HepG2 (cell line): ENCODE measurements around the gene GCN1. TPM values are rescaled to one million over a fixed set of nuclear protein-coding genes. Genes with fewer than 3 reads are reported as not detected.

ENCODE experiments used
- ATAC-seq: fragments of 200-7000 bp; cut with Tn5 transposase; 3 replicates; pipeline ENCODE4 v1.9.1; 2020; ENCODE audit warnings: mild to moderate bottlenecking, moderate library complexity
- BruUV-seq: library from RNA; stranded (reverse); fragments of 400-500 nt; replicated peaks from 2 replicates; lab custom pipeline; 2021; lab: Mats Ljungman, UMichigan
- CTCF ChIA-PET: fragments of 300-600 bp; formaldehyde crosslinking; extraction: SDS; loops from one replicate; lab custom pipeline; 2021; ENCODE audit warnings: low total read pairs, inconsistent platforms, low intra/inter-chr PET ratio; lab: Yijun Ruan, JAX
- POLR2A ChIA-PET: fragments of 350-600 bp; sonication (Branson Sonifier 250); formaldehyde crosslinking; loops from one replicate; lab custom pipeline; 2020; ENCODE audit warnings: antibody characterized with exemption, inconsistent platforms; lab: Yijun Ruan, JAX
- DNase-seq: peaks from one replicate; pipeline ENCODE4 v3.0.0-alpha.2; 2015; ENCODE audit warnings: low spot score
- FAIRE-seq: peaks from 3 replicates; lab custom pipeline; 2011; peaks lifted over from hg19 to GRCh38; lab: Jason Lieb, UNC
- H2AFZ ChIP-seq: one replicate; pipeline ENCODE4 v1.6.1; 2011; ENCODE audit warnings: low read length, inconsistent platforms
- H3K27ac ChIP-seq: fragments of 300-600 bp; 3 replicates; pipeline ENCODE4 v1.8.0; 2011; ENCODE audit warnings: mixed run types, mild to moderate bottlenecking, mixed read lengths, low read length, inconsistent platforms; ENCODE audit not compliant: insufficient read depth; ENCODE audit errors: extremely low read length
- H3K27me3 ChIP-seq, 2 experiments: fragments of 200-600 bp in 1 of 2; 2 replicates in 1 of 2; 3 replicates in 1 of 2; pipeline versions ENCODE4 v1.6.0 to v1.8.0; 2011; ENCODE audit warnings: low read length in 2 of 2, mild to moderate bottlenecking in 2 of 2, moderate library complexity in 2 of 2, inconsistent platforms in 1 of 2; ENCODE audit not compliant: insufficient read depth in 2 of 2, control insufficient read depth in 1 of 2
- H3K36me3 ChIP-seq, 2 experiments: fragments of 200-600 bp in 1 of 2; replicated peaks in 1 of 2; 2 replicates in 1 of 2; 3 replicates in 1 of 2; pipeline versions ENCODE4 v1.5.1 to v1.8.0; 2011; ENCODE audit warnings: low read length in 2 of 2, inconsistent platforms in 1 of 2; ENCODE audit not compliant: insufficient read depth in 2 of 2, control insufficient read depth in 1 of 2
- H3K4me1 ChIP-seq: 2 replicates; pipeline ENCODE4 v1.5.1; 2012; ENCODE audit warnings: low read length, inconsistent platforms; ENCODE audit not compliant: insufficient read depth
- H3K4me2 ChIP-seq: 2 replicates; pipeline ENCODE4 v1.6.0; 2011; ENCODE audit warnings: low read depth, low read length, inconsistent platforms
- H3K4me3 ChIP-seq, 3 experiments: fragments of 200-600 bp in 1 of 3; sonication (generic), shearing (Covaris generic) in 1 of 3; replicated peaks in 1 of 3; 2 replicates each; pipeline ENCODE4 v1.5.1; 2011 to 2016; ENCODE audit warnings: low read length in 3 of 3, inconsistent platforms in 2 of 3, low read depth in 2 of 3, mild to moderate bottlenecking in 2 of 3, control low read depth in 1 of 3, mixed read lengths in 1 of 3; ENCODE audit not compliant: insufficient read depth in 1 of 3
- H3K79me2 ChIP-seq: one replicate; pipeline ENCODE4 v1.6.1; 2011; ENCODE audit warnings: low read length, inconsistent platforms; ENCODE audit not compliant: insufficient read depth
- H3K9ac ChIP-seq: 2 replicates; pipeline ENCODE4 v1.6.0; 2011; ENCODE audit warnings: mild to moderate bottlenecking, low read depth, low read length, inconsistent platforms; ENCODE audit not compliant: insufficient read depth
- H3K9me3 ChIP-seq: 2 replicates; pipeline ENCODE4 v1.5.1; 2012; ENCODE audit warnings: mild to moderate bottlenecking, low read length
- H4K20me1 ChIP-seq: 2 replicates; pipeline ENCODE4 v1.6.0; 2011; ENCODE audit warnings: inconsistent platforms, mild to moderate bottlenecking, low read length, moderate library complexity; ENCODE audit not compliant: insufficient read depth
- ELK4 ChIP-seq: sonication (generic); formaldehyde crosslinking; IDR thresholded peaks from 2 replicates; pipeline ENCODE4 v1.9.0; 2021; ENCODE audit warnings: missing genetic modification reagents, borderline replicate concordance
- HES4 ChIP-seq: sonication (generic); formaldehyde crosslinking; IDR thresholded peaks from 2 replicates; pipeline ENCODE4 v1.9.0; 2021; ENCODE audit warnings: mild to moderate bottlenecking, missing genetic modification reagents, borderline replicate concordance
- HINFP ChIP-seq: sonication (generic); formaldehyde crosslinking; IDR thresholded peaks from 2 replicates; pipeline ENCODE4 v1.4.0; 2020; ENCODE audit warnings: low read depth, mild to moderate bottlenecking, missing genetic modification reagents
- RBM39 ChIP-seq: fragments of 200-400 bp; formaldehyde crosslinking; IDR thresholded peaks from one replicate; pipeline ENCODE4 v1.6.1; 2018; ENCODE audit warnings: antibody characterized with exemption, mild to moderate bottlenecking, low read depth, low read length; ENCODE audit not compliant: poor library complexity, severe bottlenecking
- SATB2 ChIP-seq: sonication (generic); formaldehyde crosslinking; IDR thresholded peaks from 2 replicates; pipeline ENCODE4 v1.5.0; 2020; ENCODE audit warnings: missing genetic modification reagents
- ZKSCAN8 ChIP-seq: IDR thresholded peaks from 2 replicates; pipeline ENCODE4 v1.6.1; 2016; ENCODE audit warnings: borderline replicate concordance, missing genetic modification reagents, missing compliant biosample characterization
- ZNF20 ChIP-seq: sonication (generic); formaldehyde crosslinking; IDR thresholded peaks from 2 replicates; pipeline ENCODE4 v1.4.0; 2020; ENCODE audit warnings: mild to moderate bottlenecking, moderate library complexity, missing genetic modification reagents
- ZNF318 ChIP-seq: sonication (generic); formaldehyde crosslinking; IDR thresholded peaks from 2 replicates; pipeline ENCODE4 v1.4.0; 2020; ENCODE audit warnings: mild to moderate bottlenecking, missing genetic modification reagents
- ZNF691 ChIP-seq: sonication (generic); formaldehyde crosslinking; IDR thresholded peaks from 2 replicates; pipeline ENCODE4 v1.4.0; 2020; ENCODE audit warnings: missing genetic modification reagents, low read depth, mild to moderate bottlenecking, borderline replicate concordance
- ZNF792 ChIP-seq: IDR thresholded peaks from 2 replicates; pipeline ENCODE4 v1.6.1; 2016
- ZSCAN21 ChIP-seq: sonication (generic); formaldehyde crosslinking; IDR thresholded peaks from 2 replicates; pipeline ENCODE4 v1.8.0; 2022; ENCODE audit warnings: mild to moderate bottlenecking, missing genetic modification reagents, moderate library complexity, borderline replicate concordance
- WGBS: methylation state at CpG from one replicate; pipeline ENCODE4 v1.1.6; 2017; ENCODE audit warnings: low lambda C conversion rate; 5-methylcytosine and 5-hydroxymethylcytosine counted together
- in situ Hi-C: cut with HindIII; loops from 2 replicates; pipeline ENCODE4 v1.10.0; 2017; ENCODE audit warnings: low pct_unique_long_range_greater_than_20kb; ENCODE audit not compliant: extremely low pct_ligation_motif_present
- intact Hi-C: fragments of 100-400 bp; cut with micrococcal nuclease; formaldehyde crosslinking; loops from one replicate; pipeline ENCODE4 v1.10.0; 2022; ENCODE audit not compliant: unreplicated experiment
- polyA plus RNA-seq, 8 experiments: library from polyadenylated mRNA; depleted of rRNA in 3 of 8; stranded (reverse) in 7 of 8; unstranded in 1 of 8; fragments of >200 nt; fragmentation: Illumina TruSeq in 4 of 8; extraction: Trizol in 4 of 8; gene quantifications; 2 replicates each; pipeline versions ENCODE4 v1.2.1 to v1.2.3, GENCODE V29; 2011 to 2016; ENCODE audit warnings: low read depth in 4 of 8, missing spikeins in 1 of 8, mixed read lengths in 1 of 8; ENCODE audit not compliant: insufficient read depth in 1 of 8
- total RNA-seq, 5 experiments: library from RNA; depleted of rRNA; stranded (reverse); fragments of >200 nt; fragmentation: Illumina TruSeq; extraction: Trizol; gene quantifications; 2 replicates each; pipeline ENCODE4 v1.2.3, GENCODE V29; 2016; ENCODE audit warnings: low read depth in 1 of 5

The GCN1 gene
- total and polyA plus RNA-seq, 2 of the 13 experiments (the other 11 are each of a cell fraction or from before 2014, with no cell fraction given), result 58.2 to 83.0 TPM

- intact Hi-C loops, result no loop called here
- Histone ChIP-seq H3K4me1 (0 out of 2 replicates have a peak, but pooled peaks cover 5% of the 10 kb centered on the region), H3K9me3 (no peaks in the 10 kb centered on the region), H3K9ac (no peak overlapping the region), H3K27me3 (no peaks in the 10 kb centered on the region), H4K20me1 (no peaks in the 10 kb centered on the region; the same call in 1 of the 2 replicates), H3K36me3 (peaks cover 64 to 84% of the 10 kb centered on the region in 2 experiments), H3K27ac (no peak overlapping the region), H2AFZ (no peak overlapping the region), H3K79me2 (no peaks in the 10 kb centered on the region), H3K4me2 (no peak overlapping the region), H3K4me3 (no peak overlapping the region)
- in situ Hi-C loops, result no loop called here
- ChIA-PET POLR2A (no interaction called here), CTCF (no interaction called here)
- ATAC-seq (no peak), FAIRE-seq (no peak), DNase-seq (no peak)
- 100% methylated on average over 7 of the region's 14 CpGs for WGBS
- BruUV-seq, result no TSS peak
- TF ChIP-seq ZNF20 (no peak), ZSCAN21 (CRISPR knock-in tag) (no peak), ZNF792 (CRISPR knock-in tag) (no peak), ZKSCAN8 (CRISPR knock-in tag) (no peak), ZNF691 (CRISPR knock-in tag) (no peak), SATB2 (CRISPR knock-in tag) (no peak), RBM39 (no peak), ELK4 (CRISPR knock-in tag) (no peak), HINFP (CRISPR knock-in tag) (no peak), HES4 (CRISPR knock-in tag) (no peak), ZNF318 (no peak)
These were observed 52.2 kb downstream of the GCN1 start for GRCh38 chr12:120142231-120142877.
